HEK293 (cell line): ENCODE results near the gene ZMYND12.

Experiments
- CTCF ChIA-PET: fragments of 350-600 bp; formaldehyde crosslinking; extraction: SDS; loops from one replicate; lab custom pipeline; 2021; ENCODE audit warnings: antibody characterized with exemption; lab: Yijun Ruan, JAX
- POLR2A ChIA-PET: fragments of 300-600 bp; formaldehyde crosslinking; extraction: SDS; loops from one replicate; lab custom pipeline; 2020; ENCODE audit warnings: antibody characterized with exemption, inconsistent platforms; lab: Yijun Ruan, JAX
- H3K27ac ChIP-seq: fragments of 200-500 bp; sonication (Bioruptor generic); 2 replicates; pipeline ENCODE4 v1.5.1; 2014; ENCODE audit warnings: low read depth, low read length, control low read depth, inconsistent platforms; ENCODE audit errors: extremely low read depth
- H3K36me3 ChIP-seq, 2 experiments: fragments of 200-500 bp in 1 of 2; sonication (Bioruptor generic) in 1 of 2; 1 replicate in 1 of 2; 2 replicates in 1 of 2; pipeline ENCODE4 v1.5.1; 2014 to 2017; ENCODE audit warnings: inconsistent platforms in 2 of 2, low read length in 2 of 2; ENCODE audit not compliant: control insufficient read depth in 2 of 2, insufficient read depth in 1 of 2
- H3K4me1 ChIP-seq: fragments of 200-500 bp; sonication (Bioruptor generic); 2 replicates; pipeline ENCODE4 v1.5.1; 2014; ENCODE audit warnings: mild to moderate bottlenecking, low read length, inconsistent platforms; ENCODE audit not compliant: control insufficient read depth, insufficient read depth
- H3K4me3 ChIP-seq: 2 replicates; pipeline ENCODE4 v1.5.1; 2011; ENCODE audit warnings: low read depth, mild to moderate bottlenecking, control low read depth, low read length, moderate library complexity
- H3K9me3 ChIP-seq: fragments of 200-500 bp; sonication (Bioruptor generic); 2 replicates; pipeline ENCODE4 v1.5.1; 2014; ENCODE audit warnings: low read depth, low read length, inconsistent platforms; ENCODE audit not compliant: control insufficient read depth, insufficient read depth
- GLI4 ChIP-seq: fragments of 450-650 bp; formaldehyde crosslinking; IDR thresholded peaks from 2 replicates; pipeline ENCODE4 v1.5.1; 2016; ENCODE audit warnings: missing biosample characterization, missing genetic modification characterization
- IKZF3 ChIP-seq: fragments of 450-650 bp; IDR thresholded peaks from 2 replicates; pipeline ENCODE4 v1.5.0; 2018; ENCODE audit warnings: missing biosample characterization, mild to moderate bottlenecking, missing genetic modification characterization, moderate library complexity
- KLF10 ChIP-seq: fragments of 450-650 bp; IDR thresholded peaks from 2 replicates; pipeline ENCODE4 v1.5.1; 2018; ENCODE audit warnings: missing biosample characterization, mild to moderate bottlenecking, missing genetic modification characterization
- ZNF146 ChIP-seq: fragments of 450-650 bp; formaldehyde crosslinking; IDR thresholded peaks from 2 replicates; pipeline ENCODE4 v1.5.1; 2016; ENCODE audit warnings: missing biosample characterization, missing genetic modification characterization
- ZNF24 ChIP-seq: fragments of 450-650 bp; formaldehyde crosslinking; IDR thresholded peaks from 2 replicates; pipeline ENCODE4 v1.5.1; 2016; ENCODE audit warnings: missing biosample characterization, missing genetic modification characterization
- ZNF274 ChIP-seq, 2 experiments: fragments of 200-500 bp in 1 of 2; fragments of 450-650 bp in 1 of 2; sonication (Bioruptor generic) in 1 of 2; formaldehyde crosslinking in 1 of 2; IDR thresholded peaks; 2 replicates each; pipeline versions ENCODE4 v1.5.1 to v1.6.1; 2014 to 2016; ENCODE audit warnings: borderline replicate concordance in 1 of 2, inconsistent platforms in 1 of 2, low read length in 1 of 2, missing biosample characterization in 1 of 2, missing genetic modification characterization in 1 of 2
- ZNF302 ChIP-seq: fragments of 450-650 bp; formaldehyde crosslinking; IDR thresholded peaks from 2 replicates; pipeline ENCODE4 v1.5.1; 2016; ENCODE audit warnings: missing biosample characterization, missing genetic modification characterization, low read depth
- ZNF354C ChIP-seq: fragments of 450-650 bp; formaldehyde crosslinking; IDR thresholded peaks from 2 replicates; pipeline ENCODE4 v1.5.1; 2016; ENCODE audit warnings: missing biosample characterization, missing genetic modification characterization, low read depth, borderline replicate concordance
- ZNF366 ChIP-seq: fragments of 450-650 bp; formaldehyde crosslinking; conservative IDR thresholded peaks from 2 replicates; pipeline ENCODE4 v1.5.1; 2016; ENCODE audit warnings: missing biosample characterization, missing genetic modification characterization
- ZNF394 ChIP-seq: fragments of 450-650 bp; formaldehyde crosslinking; IDR thresholded peaks from 2 replicates; pipeline ENCODE4 v1.5.1; 2016; ENCODE audit warnings: missing biosample characterization, missing genetic modification characterization, mild to moderate bottlenecking, moderate library complexity, borderline replicate concordance
- ZNF596 ChIP-seq: fragments of 450-650 bp; IDR thresholded peaks from 2 replicates; pipeline ENCODE4 v1.5.0; 2018; ENCODE audit warnings: missing biosample characterization, mild to moderate bottlenecking, missing genetic modification characterization, moderate library complexity
- ZNF658 ChIP-seq: fragments of 450-650 bp; formaldehyde crosslinking; IDR thresholded peaks from 2 replicates; pipeline ENCODE4; 2016; ENCODE audit warnings: missing biosample characterization, missing genetic modification characterization
- ZNF670 ChIP-seq: fragments of 450-650 bp; formaldehyde crosslinking; IDR thresholded peaks from 2 replicates; pipeline ENCODE4 v1.5.1; 2016; ENCODE audit warnings: missing biosample characterization, missing genetic modification characterization, low read depth
- ZNF677 ChIP-seq: fragments of 450-650 bp; IDR thresholded peaks from 2 replicates; pipeline ENCODE4 v1.5.0; 2018; ENCODE audit warnings: missing biosample characterization, mild to moderate bottlenecking, missing genetic modification characterization, moderate library complexity
- ZNF785 ChIP-seq: fragments of 450-650 bp; formaldehyde crosslinking; IDR thresholded peaks from 2 replicates; pipeline ENCODE4 v1.5.1; 2016; ENCODE audit warnings: missing biosample characterization, missing genetic modification characterization
- TF ChIP-seq, protein P1 (sequence below): fragments of 450-650 bp; formaldehyde crosslinking; IDR thresholded peaks from 2 replicates; pipeline ENCODE4 v1.5.1; 2016; ENCODE audit warnings: missing biosample characterization, missing genetic modification characterization, borderline replicate concordance
- TF ChIP-seq, protein P2 (sequence below): fragments of 450-650 bp; formaldehyde crosslinking; IDR thresholded peaks from 2 replicates; pipeline ENCODE4 v1.5.1; 2016; ENCODE audit warnings: missing biosample characterization, missing genetic modification characterization, low read depth

ZMYND12 gene

DNA sequence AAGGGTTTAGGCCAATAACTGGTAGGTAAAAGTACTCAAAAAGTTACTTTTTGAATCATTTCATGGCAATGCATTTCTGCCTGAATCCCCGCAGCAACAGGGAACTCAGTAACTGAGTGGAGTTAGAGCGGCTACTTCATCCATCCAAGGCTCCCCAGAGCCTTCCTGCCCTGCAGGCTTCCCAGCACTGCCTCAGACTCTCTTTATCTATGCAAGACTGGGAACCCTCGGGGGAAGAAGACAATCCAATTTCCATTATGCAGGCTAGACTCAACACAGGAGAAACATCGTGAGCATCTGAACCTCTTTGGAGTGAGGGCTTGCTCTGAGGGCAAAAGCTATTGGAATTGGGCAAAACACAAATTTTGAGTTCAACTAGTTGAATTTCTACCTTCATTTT is 23.1 kb downstream of the ZMYND12 start:
- TF ChIP-seq ZNF366 (tag by site-specific recombination) (no peak), ZNF785 (no peak), KLF10 (tag by site-specific recombination) (no peak), ZNF274 (IDR thresholded peaks at IDR 0.05; ENCODE audit: low read length) (no peak), ZNF274 (tag by site-specific recombination; IDR thresholded peaks at IDR 0.05; ENCODE audit: borderline replicate concordance) (no peak), IKZF3 (no peak), ZNF658 (tag by site-specific recombination) (no peak), ZNF302 (tag by site-specific recombination) (no peak), ZNF670 (tag by site-specific recombination) (no peak)
- TF ChIP-seq, all 188 proteins: peak for 0
- no peak overlapping the region for H3K27ac ChIP-seq
- H3K4me1 ChIP-seq: no peaks in the 10 kb centered on the region
- H3K4me3 ChIP-seq: no peak overlapping the region
- ChIA-PET CTCF (no interaction called here), POLR2A (no interaction called here)
- H3K36me3 ChIP-seq: no peaks in the 10 kb centered on the region
- no peaks in the 10 kb centered on the region for H3K9me3 ChIP-seq

DNA sequence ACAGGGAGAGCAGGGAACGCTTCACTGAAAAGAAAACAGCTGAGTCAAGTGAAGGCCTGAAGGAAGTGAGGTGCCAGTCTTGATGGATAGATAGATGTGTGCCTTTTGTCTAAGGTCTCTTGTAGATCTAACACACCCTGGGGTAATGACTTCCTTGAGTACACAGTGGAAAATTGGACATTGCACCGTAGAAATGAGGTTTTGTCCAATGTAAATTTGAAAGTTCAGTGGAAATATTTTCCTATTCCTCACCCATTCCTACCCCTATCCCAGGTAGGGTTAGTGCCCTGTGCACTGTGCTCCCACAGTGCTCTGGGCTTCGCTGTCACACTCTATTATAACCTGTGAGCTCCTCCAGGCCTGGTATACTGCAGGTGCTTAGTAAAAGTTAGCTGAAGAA is 24.3 kb downstream of the ZMYND12 start:
- TF ChIP-seq ZNF354C (tag by site-specific recombination) (no peak), GLI4 (tag by site-specific recombination) (no peak), ZNF146 (tag by site-specific recombination) (no peak), ZNF677 (tag by site-specific recombination) (no peak), ZNF596 (no peak), ZNF394 (tag by site-specific recombination) (no peak)
- TF ChIP-seq, protein P1, sequence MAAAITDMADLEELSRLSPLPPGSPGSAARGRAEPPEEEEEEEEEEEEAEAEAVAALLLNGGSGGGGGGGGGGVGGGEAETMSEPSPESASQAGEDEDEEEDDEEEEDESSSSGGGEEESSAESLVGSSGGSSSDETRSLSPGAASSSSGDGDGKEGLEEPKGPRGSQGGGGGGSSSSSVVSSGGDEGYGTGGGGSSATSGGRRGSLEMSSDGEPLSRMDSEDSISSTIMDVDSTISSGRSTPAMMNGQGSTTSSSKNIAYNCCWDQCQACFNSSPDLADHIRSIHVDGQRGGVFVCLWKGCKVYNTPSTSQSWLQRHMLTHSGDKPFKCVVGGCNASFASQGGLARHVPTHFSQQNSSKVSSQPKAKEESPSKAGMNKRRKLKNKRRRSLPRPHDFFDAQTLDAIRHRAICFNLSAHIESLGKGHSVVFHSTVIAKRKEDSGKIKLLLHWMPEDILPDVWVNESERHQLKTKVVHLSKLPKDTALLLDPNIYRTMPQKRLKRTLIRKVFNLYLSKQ (tag by site-specific recombination): no peak
- ChIA-PET POLR2A (no interaction called here), CTCF (no interaction called here)
- no peaks in the 10 kb centered on the region for H3K9me3 ChIP-seq
- no peak overlapping the region for H3K27ac ChIP-seq
- no peaks in the 10 kb centered on the region for H3K36me3 ChIP-seq
- no peak overlapping the region for H3K4me3 ChIP-seq
- no peaks in the 10 kb centered on the region for H3K4me1 ChIP-seq

DNA sequence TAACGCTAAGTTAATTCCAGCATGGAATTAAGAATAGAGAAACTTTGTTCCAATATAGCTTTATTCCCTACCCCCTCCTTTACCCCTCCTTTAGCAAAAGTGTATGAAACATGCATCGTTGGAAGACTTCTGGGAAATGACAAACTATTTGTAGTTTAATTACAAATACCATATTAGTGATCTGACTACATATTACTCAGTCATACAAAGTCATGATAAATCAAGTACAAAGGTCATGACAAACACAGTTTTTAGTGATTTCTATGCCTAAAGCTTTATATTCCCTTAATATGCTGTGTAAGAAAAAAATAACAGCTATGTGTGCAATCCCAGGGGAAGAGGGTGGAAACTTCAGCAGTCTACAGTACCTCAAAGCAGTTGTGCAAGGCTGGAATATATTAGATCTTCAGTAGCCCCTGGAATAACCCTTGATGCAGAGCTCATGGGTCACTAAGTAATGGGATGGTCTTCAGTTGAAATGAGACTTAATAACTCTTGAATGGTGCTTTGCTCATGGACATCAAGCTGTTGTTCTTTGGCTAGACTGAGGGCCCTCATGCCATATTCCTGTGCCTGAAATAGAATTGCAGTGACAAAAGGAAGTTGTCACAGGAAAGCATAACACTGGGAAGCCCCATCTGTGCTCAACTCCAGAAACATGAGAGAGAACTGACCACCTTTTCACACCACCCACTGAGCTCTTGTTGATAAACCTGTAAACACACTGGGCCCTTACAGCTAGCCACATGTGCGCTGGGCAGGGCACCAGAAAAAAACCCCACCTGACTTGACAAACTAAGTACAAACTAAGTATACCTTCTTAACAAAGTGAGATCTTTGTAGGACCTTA is 25.3 kb downstream of the ZMYND12 start:
- TF ChIP-seq KLF10 (tag by site-specific recombination) (no peak), ZNF24 (no peak)
- TF ChIP-seq, protein P2, sequence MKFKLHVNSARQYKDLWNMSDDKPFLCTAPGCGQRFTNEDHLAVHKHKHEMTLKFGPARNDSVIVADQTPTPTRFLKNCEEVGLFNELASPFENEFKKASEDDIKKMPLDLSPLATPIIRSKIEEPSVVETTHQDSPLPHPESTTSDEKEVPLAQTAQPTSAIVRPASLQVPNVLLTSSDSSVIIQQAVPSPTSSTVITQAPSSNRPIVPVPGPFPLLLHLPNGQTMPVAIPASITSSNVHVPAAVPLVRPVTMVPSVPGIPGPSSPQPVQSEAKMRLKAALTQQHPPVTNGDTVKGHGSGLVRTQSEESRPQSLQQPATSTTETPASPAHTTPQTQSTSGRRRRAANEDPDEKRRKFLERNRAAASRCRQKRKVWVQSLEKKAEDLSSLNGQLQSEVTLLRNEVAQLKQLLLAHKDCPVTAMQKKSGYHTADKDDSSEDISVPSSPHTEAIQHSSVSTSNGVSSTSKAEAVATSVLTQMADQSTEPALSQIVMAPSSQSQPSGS: no peak
- H3K27ac ChIP-seq: no peak overlapping the region
- ChIA-PET POLR2A (no interaction called here), CTCF (interaction anchor here (0.6 to 0.7 kb wide), 3 partner anchors 92 to 857 kb away, joined by 3 to 5 read pairs (median 3); partner anchors contain the start of gene PPIH)
- H3K4me3 ChIP-seq: no peak overlapping the region
- H3K36me3 ChIP-seq: no peaks in the 10 kb centered on the region
- H3K4me1 ChIP-seq: no peaks in the 10 kb centered on the region
- H3K9me3 ChIP-seq: no peaks in the 10 kb centered on the region
